Measurements from ENCODE around the gene NADSYN1.

The NADSYN1 gene

GRCh38 chr11:71544525-71545214 is 91.7 kb downstream of the NADSYN1 start:
- TF ChIP-seq CTCF (IDR thresholded peaks at IDR 0.05; ENCODE audit: low read depth, low read length), result no peak
- no peak for DNase-seq (ENCODE audit: low read depth in 2 of 2)
- H3K4me3 ChIP-seq (replicated peaks in 1 of 2; ENCODE audit: low read depth in 2 of 2, low read length in 2 of 2), result no peak overlapping the region

- DNase-seq (ENCODE audit: low read depth in 2 of 2), result no peak
- no peak overlapping the region for H3K4me3 ChIP-seq (replicated peaks in 1 of 2; ENCODE audit: low read depth in 2 of 2, low read length in 2 of 2)
- no peak for TF ChIP-seq CTCF (IDR thresholded peaks at IDR 0.05; ENCODE audit: low read depth, low read length)
These were observed 92.5 kb downstream of the NADSYN1 start for GRCh38 chr11:71545405-71545966.

GRCh38 chr11:71548120-71548519 is 95.1 kb downstream of the NADSYN1 start, which contains the start of gene KRTAP5-9:
Gene KRTAP5-9 (plus strand): TSS chr11:71548420. CDS start chr11:71548658, 238 bp downstream.
- no peak for DNase-seq (ENCODE audit: low read depth in 2 of 2)
- no peak within 1 kb of the TSS for H3K4me3 ChIP-seq (replicated peaks in 1 of 2; ENCODE audit: low read depth in 2 of 2, low read length in 2 of 2)
- TF ChIP-seq CTCF (IDR thresholded peaks at IDR 0.05; ENCODE audit: low read depth, low read length), result no peak

- DNase-seq (ENCODE audit: low read depth in 2 of 2), result no peak
- TF ChIP-seq CTCF (IDR thresholded peaks at IDR 0.05; ENCODE audit: low read depth, low read length), result no peak
- H3K4me3 ChIP-seq (replicated peaks in 1 of 2; ENCODE audit: low read depth in 2 of 2, low read length in 2 of 2), result no peak overlapping the region
These were observed 95.7 kb downstream of the NADSYN1 start for GRCh38 chr11:71548716-71549151.

Measured in cardiac fibroblast (primary cell).